Muscle of leg (tissue), 11 donors: ENCODE measurements around the gene MRTFA. TPM values are rescaled to one million over a fixed set of nuclear protein-coding genes. Genes with fewer than 3 reads are reported as not detected.

Source experiments
- DNase-seq: peaks from one replicate; pipeline ENCODE4 v3.0.0; 2013
- H3K27ac ChIP-seq: one replicate; pipeline ENCODE4 v1.5.1; 2013; ENCODE audit warnings: mild to moderate bottlenecking, low read length, control low read depth
- H3K27me3 ChIP-seq: one replicate; pipeline ENCODE4 v1.6.1; 2013; ENCODE audit warnings: low read length; ENCODE audit not compliant: control insufficient read depth, insufficient read depth
- H3K36me3 ChIP-seq: one replicate; pipeline ENCODE4 v1.6.1; 2013; ENCODE audit warnings: low read length; ENCODE audit not compliant: control insufficient read depth, insufficient read depth
- H3K4me1 ChIP-seq: one replicate; pipeline ENCODE4 v1.6.1; 2013; ENCODE audit warnings: low read length; ENCODE audit not compliant: control insufficient read depth, insufficient read depth
- H3K4me3 ChIP-seq: one replicate; pipeline ENCODE4 v1.5.1; 2013; ENCODE audit warnings: low read length, control low read depth
- H3K9me3 ChIP-seq: replicated peaks from 2 replicates; pipeline ENCODE4 v1.6.1; 2013; ENCODE audit warnings: low read depth, low read length; ENCODE audit not compliant: control insufficient read depth
- WGBS: methylation state at CpG from one replicate; pipeline ENCODE4 v1.1.5; 2013; ENCODE audit warnings: missing lambda C conversion rate; ENCODE audit not compliant: insufficient coverage; 5-methylcytosine and 5-hydroxymethylcytosine counted together
- polyA plus RNA-seq, 8 donors: library from polyadenylated mRNA; unstranded; fragments of 120-200 nt; gene quantifications; one replicate each; pipeline versions ENCODE4 v1.2.1 to v1.2.3, GENCODE V29; 2013; ENCODE audit warnings: inconsistent platforms in 1 of 8, low replicate concordance in 1 of 8; ENCODE audit not compliant: insufficient read length in 8 of 8, insufficient read depth in 1 of 8
- total RNA-seq: library from RNA; stranded (reverse); fragments of 120-200 nt; gene quantifications from one replicate; pipeline ENCODE4 v1.2.4, GENCODE V29; 2013

Gene MRTFA
- total and polyA plus RNA-seq, 9 donors: 19.0 to 35.7 (median 29.5) TPM

GRCh38 chr22:40616578-40616977 is 19.9 kb downstream of the MRTFA start:
- Histone ChIP-seq H3K27ac (no peak overlapping the region), H3K4me1 (no peaks in the 10 kb centered on the region), H3K27me3 (no peaks in the 10 kb centered on the region), H3K4me3 (no peak overlapping the region), H3K36me3 (no peaks in the 10 kb centered on the region), H3K9me3 (peaks cover 5% of the 10 kb centered on the region)
- no peak for DNase-seq
- WGBS: 44% methylated on average over 3 of the region's 5 CpGs

- Histone ChIP-seq H3K4me1 (no peaks in the 10 kb centered on the region), H3K27me3 (no peaks in the 10 kb centered on the region), H3K27ac (no peak overlapping the region)
Measured at GRCh38 chr22:40613067-40613466, 23.5 kb downstream of the MRTFA start.

GRCh38 chr22:40612291-40612751 is 24.2 kb downstream of the MRTFA start:
- Histone ChIP-seq H3K36me3 (no peaks in the 10 kb centered on the region), H3K27me3 (no peaks in the 10 kb centered on the region), H3K4me3 (no peak overlapping the region), H3K9me3 (no peaks in the 10 kb centered on the region), H3K27ac (no peak overlapping the region), H3K4me1 (no peaks in the 10 kb centered on the region)
- WGBS: no CpG with 5 or more reads among the region's 4 CpGs
- no peak for DNase-seq

More at GRCh38 chr22:40613067-40613466, 23.5 kb downstream of the MRTFA start:
- no peak for DNase-seq
- H3K9me3 ChIP-seq: no peaks in the 10 kb centered on the region
- no peaks in the 10 kb centered on the region for H3K36me3 ChIP-seq
- no peak overlapping the region for H3K4me3 ChIP-seq

- H3K27ac ChIP-seq: no peak overlapping the region
- no peaks in the 10 kb centered on the region for H3K9me3 ChIP-seq
- DNase-seq: no peak
- no peak overlapping the region for H3K4me3 ChIP-seq
- H3K27me3 ChIP-seq: no peaks in the 10 kb centered on the region
- H3K4me1 ChIP-seq: no peaks in the 10 kb centered on the region
- no peaks in the 10 kb centered on the region for H3K36me3 ChIP-seq
Measured at GRCh38 chr22:40611606-40612005, 24.9 kb downstream of the MRTFA start.

- H3K27ac ChIP-seq: no peak overlapping the region
- H3K36me3 ChIP-seq: no peaks in the 10 kb centered on the region
- no peaks in the 10 kb centered on the region for H3K9me3 ChIP-seq
- peaks cover 2% of the 10 kb centered on the region for H3K4me1 ChIP-seq
- WGBS: no CpG with 5 or more reads among the region's 1 CpG
- peak; percentile 14 for DNase-seq
- no peak overlapping the region for H3K4me3 ChIP-seq
- no peaks in the 10 kb centered on the region for H3K27me3 ChIP-seq
Measured at GRCh38 chr22:40610329-40610850, 26.1 kb downstream of the MRTFA start.

GRCh38 chr22:40609216-40609615 is 27.3 kb downstream of the MRTFA start:
- WGBS: no CpG with 5 or more reads among the region's 3 CpGs
- no peaks in the 10 kb centered on the region for H3K27me3 ChIP-seq
- peaks cover 2% of the 10 kb centered on the region for H3K4me1 ChIP-seq
- no peak overlapping the region for H3K4me3 ChIP-seq
- H3K9me3 ChIP-seq: no peaks in the 10 kb centered on the region
- no peaks in the 10 kb centered on the region for H3K36me3 ChIP-seq
- DNase-seq: no peak
- H3K27ac ChIP-seq: no peak overlapping the region

GRCh38 chr22:40607506-40607905 is 29.0 kb downstream of the MRTFA start:
- WGBS: no CpG with 5 or more reads among the region's 1 CpG
- Histone ChIP-seq H3K9me3 (no peaks in the 10 kb centered on the region), H3K36me3 (no peaks in the 10 kb centered on the region), H3K4me1 (peaks cover 3% of the 10 kb centered on the region), H3K27me3 (no peaks in the 10 kb centered on the region), H3K4me3 (no peak overlapping the region), H3K27ac (no peak overlapping the region)
- no peak for DNase-seq

- peak; percentile 7 for DNase-seq
- no peak overlapping the region for H3K4me3 ChIP-seq
- no peak overlapping the region for H3K27ac ChIP-seq
- no peaks in the 10 kb centered on the region for H3K36me3 ChIP-seq
- no peaks in the 10 kb centered on the region for H3K9me3 ChIP-seq
- H3K4me1 ChIP-seq: peaks cover 4% of the 10 kb centered on the region
- no peaks in the 10 kb centered on the region for H3K27me3 ChIP-seq
Measured at GRCh38 chr22:40606306-40606705, 30.2 kb downstream of the MRTFA start.

GRCh38 chr22:40605761-40606160 is 30.8 kb downstream of the MRTFA start:
- H3K27me3 ChIP-seq: no peaks in the 10 kb centered on the region
- no peaks in the 10 kb centered on the region for H3K9me3 ChIP-seq
- no peak for DNase-seq
- peaks cover 4% of the 10 kb centered on the region for H3K4me1 ChIP-seq
- no peaks in the 10 kb centered on the region for H3K36me3 ChIP-seq
- no peak overlapping the region for H3K27ac ChIP-seq
- WGBS: no CpG with 5 or more reads among the region's 1 CpG
- no peak overlapping the region for H3K4me3 ChIP-seq

GRCh38 chr22:40603088-40603605 is 33.4 kb downstream of the MRTFA start:
- peak; percentile 40 for DNase-seq
- H3K27me3 ChIP-seq: no peaks in the 10 kb centered on the region
- WGBS: 37% methylated on average over 2 of the region's 4 CpGs
- peaks cover 4% of the 10 kb centered on the region for H3K4me1 ChIP-seq
- H3K9me3 ChIP-seq: no peaks in the 10 kb centered on the region
- H3K27ac ChIP-seq: no peak overlapping the region
- H3K36me3 ChIP-seq: no peaks in the 10 kb centered on the region
- H3K4me3 ChIP-seq: no peak overlapping the region

GRCh38 chr22:40602231-40602630 is 34.3 kb downstream of the MRTFA start:
- Histone ChIP-seq H3K9me3 (no peaks in the 10 kb centered on the region), H3K27ac (no peak overlapping the region), H3K4me3 (no peak overlapping the region), H3K27me3 (no peaks in the 10 kb centered on the region), H3K4me1 (peaks cover 6% of the 10 kb centered on the region), H3K36me3 (no peaks in the 10 kb centered on the region)
- no CpG with 5 or more reads among the region's 1 CpG for WGBS
- DNase-seq: peak; percentile 51
